ENCODE results near the gene PRR22.
A peak's percentile ranks its signal among the peaks of the same experiment; 100 is the strongest.

Gene PRR22

DNA sequence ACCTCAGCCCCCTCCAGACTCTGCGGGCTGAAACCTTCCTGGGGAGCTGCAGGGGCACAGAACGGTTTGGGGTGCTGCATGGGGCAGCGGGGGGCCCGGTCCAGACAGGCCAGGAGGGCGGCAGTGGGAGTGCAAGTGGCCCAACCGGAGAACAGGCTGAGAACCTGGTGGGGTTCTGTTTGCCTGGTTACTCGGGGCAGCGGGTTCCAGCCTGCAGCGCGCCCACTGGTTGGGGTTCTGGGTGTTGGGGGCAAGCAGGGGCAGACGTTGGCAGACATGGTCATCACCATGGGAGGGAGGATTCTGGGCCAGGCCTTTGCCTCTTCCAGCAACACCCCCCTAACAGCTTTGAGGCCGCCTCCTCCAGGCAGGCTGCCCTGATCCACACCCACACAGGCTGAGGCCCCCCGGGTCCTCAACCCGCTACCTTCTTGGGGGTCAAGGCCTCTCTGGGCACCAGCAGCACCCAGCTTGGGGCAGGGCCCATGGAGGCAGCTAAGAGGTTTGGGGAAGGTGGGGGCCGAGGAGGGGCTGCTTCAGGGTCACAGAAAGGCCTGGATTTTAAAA, at the start of gene PRR22:
Gene PRR22 (minus strand): TSS at position 166 of the 567 bp plus-strand sequence. CDS start 86 bp downstream, at position 80.
- H3K9ac ChIP-seq (ENCODE audit: low read depth, low read length): no peak within 1 kb of the TSS
- H3K4me1 ChIP-seq (ENCODE audit: control insufficient read depth, insufficient read depth, low read length): no peaks in the 10 kb centered on the region
- H3K27me3 ChIP-seq (ENCODE audit: control insufficient read depth, insufficient read depth, low read length): no peaks in the 10 kb centered on the region
- H3K27ac ChIP-seq (ENCODE audit: low read depth, low read length): no peak within 1 kb of the TSS
- H3K9me3 ChIP-seq (ENCODE audit: control insufficient read depth, insufficient read depth, low read length): no peaks in the 10 kb centered on the region
- H3K4me3 ChIP-seq (ENCODE audit: low read depth, low read length): no peak within 1 kb of the TSS
- peaks cover 51% of the 10 kb centered on the region for H3K36me3 ChIP-seq (ENCODE audit: control insufficient read depth, insufficient read depth, low read length)

DNA sequence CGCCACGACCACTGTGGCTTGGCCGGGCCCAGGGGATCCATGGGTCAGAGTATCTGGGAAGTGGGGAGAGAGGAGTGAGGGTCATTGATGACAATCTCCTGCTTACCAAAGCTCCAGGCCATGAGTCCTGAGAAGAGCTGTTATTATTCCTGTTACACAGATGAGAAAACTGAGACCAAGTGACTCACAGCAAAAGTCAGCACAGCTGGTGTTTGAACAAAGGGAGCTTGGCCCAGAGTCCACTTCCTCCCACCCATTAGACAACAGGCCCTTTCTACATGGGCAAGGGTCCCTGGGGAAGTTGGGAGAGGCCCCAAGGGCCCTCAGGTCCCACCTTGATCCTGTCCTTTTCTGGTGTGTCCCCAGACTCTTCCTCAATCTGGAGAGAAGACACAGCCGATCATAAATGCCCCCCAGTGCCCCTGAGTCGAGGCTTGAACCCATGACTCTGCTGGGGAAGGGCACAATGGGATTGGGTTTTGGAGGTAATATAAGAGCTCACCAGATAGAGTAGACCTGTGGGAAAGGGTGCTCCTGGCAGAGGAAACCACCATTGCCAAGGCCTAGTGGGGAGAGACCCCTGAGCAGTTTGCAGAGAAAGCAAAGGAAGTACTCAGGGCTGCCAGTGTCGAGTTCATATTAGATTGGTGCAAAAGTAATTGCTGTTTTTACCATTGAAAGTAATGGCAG, 48.1 kb upstream of the PRR22 start:
- Histone ChIP-seq H3K36me3 (ENCODE audit: control insufficient read depth, insufficient read depth, low read length) (no peaks in the 10 kb centered on the region), H3K4me1 (ENCODE audit: control insufficient read depth, insufficient read depth, low read length) (no peaks in the 10 kb centered on the region), H3K27me3 (ENCODE audit: control insufficient read depth, insufficient read depth, low read length) (no peaks in the 10 kb centered on the region), H3K27ac (ENCODE audit: low read depth, low read length) (no peak overlapping the region), H3K4me3 (ENCODE audit: low read depth, low read length) (no peak overlapping the region), H3K9ac (ENCODE audit: low read depth, low read length) (no peak overlapping the region), H3K9me3 (ENCODE audit: control insufficient read depth, insufficient read depth, low read length) (no peaks in the 10 kb centered on the region)

DNA sequence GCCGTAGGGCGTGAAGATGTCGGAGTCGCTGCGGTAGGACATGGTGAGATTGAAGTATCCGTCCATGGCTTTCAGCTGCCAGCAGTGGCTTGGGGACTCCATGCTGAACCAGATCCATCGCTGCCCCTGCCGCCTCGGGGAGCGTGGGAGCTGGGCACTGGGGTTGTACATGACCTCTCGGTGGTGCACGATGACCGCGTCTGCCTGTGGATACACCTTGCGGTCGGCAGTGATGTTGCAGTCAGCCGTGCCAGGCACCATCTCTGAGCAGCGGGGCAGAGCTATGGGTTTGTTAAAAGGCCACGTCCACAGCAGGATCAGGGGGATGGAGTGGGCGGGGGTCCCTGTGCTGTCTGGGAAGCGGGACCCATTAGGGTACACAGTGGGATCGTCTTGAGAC, 47.5 kb upstream of the PRR22 start:
- H3K4me3 ChIP-seq (ENCODE audit: low read depth, low read length): no peak overlapping the region
- H3K9me3 ChIP-seq (ENCODE audit: control insufficient read depth, insufficient read depth, low read length): no peaks in the 10 kb centered on the region
- no peaks in the 10 kb centered on the region for H3K27me3 ChIP-seq (ENCODE audit: control insufficient read depth, insufficient read depth, low read length)
- H3K4me1 ChIP-seq (ENCODE audit: control insufficient read depth, insufficient read depth, low read length): no peaks in the 10 kb centered on the region
- H3K27ac ChIP-seq (ENCODE audit: low read depth, low read length): no peak overlapping the region
- H3K36me3 ChIP-seq (ENCODE audit: control insufficient read depth, insufficient read depth, low read length): no peaks in the 10 kb centered on the region
- H3K9ac ChIP-seq (ENCODE audit: low read depth, low read length): no peak overlapping the region

GRCh38 chr19:5831159-5831558, 46.6 kb upstream of the PRR22 start:
- Histone ChIP-seq H3K27me3 (ENCODE audit: control insufficient read depth, insufficient read depth, low read length) (no peaks in the 10 kb centered on the region), H3K36me3 (ENCODE audit: control insufficient read depth, insufficient read depth, low read length) (no peaks in the 10 kb centered on the region), H3K27ac (ENCODE audit: low read depth, low read length) (no peak overlapping the region), H3K4me3 (ENCODE audit: low read depth, low read length) (no peak overlapping the region), H3K4me1 (ENCODE audit: control insufficient read depth, insufficient read depth, low read length) (peaks cover 3% of the 10 kb centered on the region; the same call in 1 of the 2 replicates), H3K9me3 (ENCODE audit: control insufficient read depth, insufficient read depth, low read length) (no peaks in the 10 kb centered on the region), H3K9ac (ENCODE audit: low read depth, low read length) (no peak overlapping the region)

- H3K27ac ChIP-seq (ENCODE audit: low read depth, low read length): no peak overlapping the region
- H3K4me3 ChIP-seq (ENCODE audit: low read depth, low read length): peak overlapping the region; percentile 87; the same call in 1 of the 2 replicates
- no peak overlapping the region for H3K9ac ChIP-seq (ENCODE audit: low read depth, low read length)
- no peaks in the 10 kb centered on the region for H3K27me3 ChIP-seq (ENCODE audit: control insufficient read depth, insufficient read depth, low read length)
- H3K36me3 ChIP-seq (ENCODE audit: control insufficient read depth, insufficient read depth, low read length): no peaks in the 10 kb centered on the region
- H3K9me3 ChIP-seq (ENCODE audit: control insufficient read depth, insufficient read depth, low read length): no peaks in the 10 kb centered on the region
- peaks cover 3% of the 10 kb centered on the region; the same call in 1 of the 2 replicates for H3K4me1 ChIP-seq (ENCODE audit: control insufficient read depth, insufficient read depth, low read length)
Observed at GRCh38 chr19:5829567-5830310, 45.2 kb upstream of the PRR22 start.

DNA sequence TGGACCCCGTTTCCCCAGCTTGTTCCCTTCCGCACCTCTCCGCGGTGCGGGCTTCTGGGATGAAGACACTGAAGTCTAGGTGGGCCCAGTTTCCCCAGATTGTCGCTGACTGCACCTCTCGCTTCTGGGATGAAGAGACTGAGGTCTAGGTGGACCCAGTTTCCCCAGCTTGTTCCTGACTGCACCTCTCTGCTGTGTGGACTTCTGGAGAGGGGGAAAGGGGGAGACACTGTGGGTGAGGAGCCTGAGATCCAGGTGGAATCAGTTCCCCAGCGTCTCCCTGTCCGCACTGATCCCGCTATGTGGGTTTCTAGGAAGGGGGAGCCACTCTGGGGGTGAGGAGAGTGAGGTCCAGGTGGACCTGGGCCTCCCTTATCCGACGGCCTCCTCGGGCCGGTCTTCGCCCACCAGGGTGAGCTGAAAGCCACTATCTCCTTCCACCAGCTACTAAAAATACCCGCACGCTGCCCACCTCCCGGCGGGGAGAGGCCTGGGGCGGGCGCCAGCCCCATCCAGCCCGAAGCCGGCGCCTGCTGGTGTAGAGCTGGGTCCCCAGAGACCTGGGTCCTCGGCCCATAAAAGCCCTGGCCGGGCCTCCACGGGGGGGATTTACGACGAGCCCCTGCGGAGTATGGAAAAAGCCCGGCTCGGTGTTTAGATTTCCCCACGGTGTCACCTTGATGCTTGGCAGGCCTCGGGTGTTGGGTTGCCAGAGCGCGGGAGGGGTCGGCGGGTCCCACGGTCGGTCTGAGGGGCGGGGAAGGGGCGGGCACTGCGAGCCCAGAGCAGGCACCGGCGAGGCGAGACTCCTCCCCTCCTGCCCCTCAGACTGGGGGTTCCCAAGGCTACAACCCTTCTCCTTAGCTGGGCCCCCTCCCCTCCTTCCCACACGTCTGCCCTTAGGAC, 44.4 kb upstream of the PRR22 start:
- Histone ChIP-seq H3K27me3 (ENCODE audit: control insufficient read depth, insufficient read depth, low read length) (no peaks in the 10 kb centered on the region), H3K9me3 (ENCODE audit: control insufficient read depth, insufficient read depth, low read length) (no peaks in the 10 kb centered on the region), H3K9ac (ENCODE audit: low read depth, low read length) (peak overlapping the region; percentile 93), H3K27ac (ENCODE audit: low read depth, low read length) (peak overlapping the region; percentile 93), H3K4me1 (ENCODE audit: control insufficient read depth, insufficient read depth, low read length) (peaks cover 3% of the 10 kb centered on the region; the same call in 1 of the 2 replicates), H3K4me3 (ENCODE audit: low read depth, low read length) (peak overlapping the region; percentile 87), H3K36me3 (ENCODE audit: control insufficient read depth, insufficient read depth, low read length) (no peaks in the 10 kb centered on the region)

- peak overlapping the region; percentile 93 for H3K9ac ChIP-seq (ENCODE audit: low read depth, low read length)
- no peaks in the 10 kb centered on the region for H3K36me3 ChIP-seq (ENCODE audit: control insufficient read depth, insufficient read depth, low read length)
- peaks cover 3% of the 10 kb centered on the region; the same call in 1 of the 2 replicates for H3K4me1 ChIP-seq (ENCODE audit: control insufficient read depth, insufficient read depth, low read length)
- no peaks in the 10 kb centered on the region for H3K9me3 ChIP-seq (ENCODE audit: control insufficient read depth, insufficient read depth, low read length)
- peak overlapping the region; percentile 93 for H3K27ac ChIP-seq (ENCODE audit: low read depth, low read length)
- no peaks in the 10 kb centered on the region for H3K27me3 ChIP-seq (ENCODE audit: control insufficient read depth, insufficient read depth, low read length)
- H3K4me3 ChIP-seq (ENCODE audit: low read depth, low read length): peak overlapping the region; percentile 87
Observed at GRCh38 chr19:5827891-5828660, 43.5 kb upstream of the PRR22 start.

DNA sequence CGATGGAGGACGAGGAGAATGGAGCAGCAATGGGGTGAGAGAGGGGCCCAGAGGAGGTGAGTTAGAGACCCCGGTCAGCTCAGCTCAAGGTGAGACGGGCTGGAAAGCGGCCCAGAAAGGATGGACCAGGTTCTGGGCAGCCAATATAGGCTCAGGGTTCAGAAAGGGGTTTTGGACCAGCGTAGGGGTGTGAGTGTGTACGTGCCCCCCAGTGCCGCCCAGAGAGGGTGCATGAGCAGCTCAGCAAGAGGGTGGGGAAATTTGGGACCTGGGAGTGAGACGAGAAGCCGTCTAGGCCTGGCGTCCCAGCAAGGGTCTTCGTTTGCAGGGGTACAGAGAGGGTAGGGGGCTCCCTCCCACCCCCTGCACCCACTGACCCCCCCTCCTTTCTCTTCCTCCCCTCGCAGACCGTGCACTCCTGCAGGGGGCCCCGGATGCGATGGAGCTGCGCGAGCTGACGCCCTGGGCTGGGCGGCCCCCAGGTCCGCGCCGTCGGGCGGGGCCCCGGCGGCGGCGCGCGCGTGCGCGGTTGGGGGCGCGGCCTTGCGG, 42.9 kb upstream of the PRR22 start:
- H3K9me3 ChIP-seq (ENCODE audit: control insufficient read depth, insufficient read depth, low read length): no peaks in the 10 kb centered on the region
- H3K4me3 ChIP-seq (ENCODE audit: low read depth, low read length): peak overlapping the region; percentile 87
- H3K27ac ChIP-seq (ENCODE audit: low read depth, low read length): peak overlapping the region; percentile 93
- H3K36me3 ChIP-seq (ENCODE audit: control insufficient read depth, insufficient read depth, low read length): no peaks in the 10 kb centered on the region
- H3K9ac ChIP-seq (ENCODE audit: low read depth, low read length): no peak overlapping the region
- no peaks in the 10 kb centered on the region for H3K27me3 ChIP-seq (ENCODE audit: control insufficient read depth, insufficient read depth, low read length)
- H3K4me1 ChIP-seq (ENCODE audit: control insufficient read depth, insufficient read depth, low read length): peaks cover 3% of the 10 kb centered on the region; the same call in 1 of the 2 replicates

DNA sequence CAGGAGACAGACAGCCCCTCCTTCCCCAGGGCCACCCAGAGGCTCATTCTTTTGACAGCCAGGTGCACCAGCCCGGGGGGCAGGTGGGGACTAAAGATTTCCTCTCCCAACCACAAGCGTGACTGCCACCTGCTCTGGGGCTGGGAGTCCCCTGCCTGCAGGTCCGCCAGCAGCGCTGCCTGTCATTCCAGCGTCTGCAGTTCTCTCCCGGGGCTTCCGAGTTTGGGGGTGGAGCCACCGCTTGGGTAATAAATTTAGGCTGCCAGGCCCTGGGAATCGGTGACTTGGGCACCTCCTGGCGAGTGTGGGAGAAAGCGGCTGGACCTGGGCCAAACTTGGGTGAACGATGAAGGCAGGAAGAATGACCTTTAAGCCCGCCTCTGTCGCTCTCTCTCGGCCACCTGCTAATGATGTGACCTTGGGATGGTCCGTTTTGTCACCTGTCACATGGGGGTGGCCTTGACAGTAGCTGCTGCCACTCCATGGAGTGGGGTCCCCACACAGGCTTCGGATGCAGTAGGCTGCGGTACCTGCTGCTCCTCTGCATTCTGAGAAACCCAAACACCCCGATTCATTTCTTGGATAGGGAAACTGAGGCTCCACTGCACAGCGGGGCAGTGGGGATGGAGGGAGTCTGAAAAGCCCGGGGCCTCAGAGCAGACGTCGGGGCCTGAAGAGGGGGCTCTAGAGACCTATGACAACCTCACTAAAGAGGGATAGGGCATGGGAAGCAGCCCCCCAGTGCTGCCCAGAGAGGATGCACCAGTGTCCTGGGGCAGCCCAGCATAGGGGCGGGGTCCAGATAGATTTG, 42.2 kb upstream of the PRR22 start:
- Histone ChIP-seq H3K27ac (ENCODE audit: low read depth, low read length) (no peak overlapping the region), H3K36me3 (ENCODE audit: control insufficient read depth, insufficient read depth, low read length) (no peaks in the 10 kb centered on the region), H3K27me3 (ENCODE audit: control insufficient read depth, insufficient read depth, low read length) (no peaks in the 10 kb centered on the region), H3K4me3 (ENCODE audit: low read depth, low read length) (no peak overlapping the region; the same call in 1 of the 2 replicates), H3K9me3 (ENCODE audit: control insufficient read depth, insufficient read depth, low read length) (no peaks in the 10 kb centered on the region), H3K4me1 (ENCODE audit: control insufficient read depth, insufficient read depth, low read length) (peaks cover 3% of the 10 kb centered on the region; the same call in 1 of the 2 replicates), H3K9ac (ENCODE audit: low read depth, low read length) (no peak overlapping the region)

Measured in HUES48 (cell line).